ENCODE measurements around the gene RNF5.
"Not testable (repeated sequence)": the region's sequence is repeated elsewhere in the genome, so short reads cannot be mapped to it uniquely, and the experiment has no call there.

Gene RNF5

GRCh38 chr6:32187009-32187709, 9.0 kb downstream of the RNF5 start:
- Histone ChIP-seq H3K4ac (ENCODE audit: low read depth in 1 of 2, low read length in 2 of 2) (no peak overlapping the region), H4K91ac (ENCODE audit: low read length) (peak overlapping the region; percentile 4), H3K36me3 (ENCODE audit: control insufficient read depth in 1 of 2, insufficient read depth in 2 of 2, low read depth in 1 of 2, low read length in 2 of 2) (peaks cover 47 to 49% of the 10 kb centered on the region in 2 experiments), H3K9ac (ENCODE audit: low read length) (peak overlapping the region; percentile 39), H2AFZ (ENCODE audit: low read depth, low read length) (no peak overlapping the region), H3K27ac (ENCODE audit: low read length, poor library complexity, severe bottlenecking) (no peak overlapping the region), H3K4me3 (ENCODE audit: insufficient read depth in 1 of 2, low read depth in 1 of 2, low read length in 2 of 2) (no peak overlapping the region), H2BK120ac (ENCODE audit: low read depth, low read length) (no peak overlapping the region), H3K4me2 (ENCODE audit: low read length, poor library complexity, severe bottlenecking) (no peak overlapping the region), H3K14ac (ENCODE audit: low read length in 2 of 2) (no peak overlapping the region), H2BK15ac (ENCODE audit: low read depth, poor library complexity, severe bottlenecking) (no peak overlapping the region), H3K23ac (ENCODE audit: low read length in 2 of 2) (no peak overlapping the region), H3K4me1 (ENCODE audit: control insufficient read depth, insufficient read depth, low read depth, low read length) (peaks cover 35% of the 10 kb centered on the region), H2BK12ac (ENCODE audit: low read length in 2 of 2) (no peak overlapping the region), H3K79me1 (replicated peaks; ENCODE audit: low read length, poor library complexity, severe bottlenecking) (peaks cover 26% of the 10 kb centered on the region), H3K27me3 (ENCODE audit: control insufficient read depth in 1 of 2, insufficient read depth in 1 of 2, low read length in 2 of 2) (no peaks in the 10 kb centered on the region), H2BK5ac (ENCODE audit: low read depth, low read length, poor library complexity, severe bottlenecking) (no peak overlapping the region), H2AK5ac (ENCODE audit: low read length, severe bottlenecking) (no peak overlapping the region), H3K18ac (ENCODE audit: low read depth in 1 of 2, low read length in 2 of 2) (no peak overlapping the region), H3K9me3 (ENCODE audit: control insufficient read depth, low read length) (no peaks in the 10 kb centered on the region), H4K8ac (ENCODE audit: low read length) (no peak overlapping the region)
- WGBS = 92% methylated on average over 11 of the region's 12 CpGs
- DNase-seq = no peak

- not testable (repeated sequence) for H3K14ac ChIP-seq (ENCODE audit: low read length in 2 of 2); H3K18ac ChIP-seq (ENCODE audit: low read depth in 1 of 2, low read length in 2 of 2); H4K91ac ChIP-seq (ENCODE audit: low read length); H2AFZ ChIP-seq (ENCODE audit: low read depth, low read length); H3K9me3 ChIP-seq (ENCODE audit: control insufficient read depth, low read length); H2AK5ac ChIP-seq (ENCODE audit: low read length, severe bottlenecking); H2BK5ac ChIP-seq (ENCODE audit: low read depth, low read length, poor library complexity, severe bottlenecking); H2BK15ac ChIP-seq (ENCODE audit: low read depth, poor library complexity, severe bottlenecking); H3K4me2 ChIP-seq (ENCODE audit: low read length, poor library complexity, severe bottlenecking); H3K4ac ChIP-seq (ENCODE audit: low read depth in 1 of 2, low read length in 2 of 2); H2BK12ac ChIP-seq (ENCODE audit: low read length in 2 of 2); DNase-seq; H3K27me3 ChIP-seq (ENCODE audit: control insufficient read depth in 1 of 2, insufficient read depth in 1 of 2, low read length in 2 of 2); H4K8ac ChIP-seq (ENCODE audit: low read length); H3K27ac ChIP-seq (ENCODE audit: low read length, poor library complexity, severe bottlenecking); H2BK120ac ChIP-seq (ENCODE audit: low read depth, low read length)
- Histone ChIP-seq H3K4me1 (ENCODE audit: control insufficient read depth, insufficient read depth, low read depth, low read length) (peaks cover 42% of the 10 kb centered on the region), H3K23ac (ENCODE audit: low read length in 2 of 2) (peak overlapping the region in 1 of 2 experiments; percentile 23), H3K79me1 (replicated peaks; ENCODE audit: low read length, poor library complexity, severe bottlenecking) (peaks cover 23% of the 10 kb centered on the region), H3K36me3 (ENCODE audit: control insufficient read depth in 1 of 2, insufficient read depth in 2 of 2, low read depth in 1 of 2, low read length in 2 of 2) (peaks cover 40 to 42% of the 10 kb centered on the region in 2 experiments), H3K4me3 (ENCODE audit: insufficient read depth in 1 of 2, low read depth in 1 of 2, low read length in 2 of 2) (peak overlapping the region in 1 of 2 experiments; percentile 94), H3K9ac (ENCODE audit: low read length) (peak overlapping the region; percentile 94)
- WGBS = 84% methylated on average over 13 of the region's 18 CpGs
These were observed 9.6 kb downstream of the RNF5 start for GRCh38 chr6:32187725-32188380.

- H3K14ac ChIP-seq (ENCODE audit: low read length in 2 of 2) = no peak overlapping the region
- no peak overlapping the region for H2BK15ac ChIP-seq (ENCODE audit: low read depth, poor library complexity, severe bottlenecking)
- H3K27ac ChIP-seq (ENCODE audit: low read length, poor library complexity, severe bottlenecking) = peak overlapping the region; percentile 55
- no peak overlapping the region for H2BK5ac ChIP-seq (ENCODE audit: low read depth, low read length, poor library complexity, severe bottlenecking)
- H2BK120ac ChIP-seq (ENCODE audit: low read depth, low read length) = peak overlapping the region; percentile 61
- H3K18ac ChIP-seq (ENCODE audit: low read depth in 1 of 2, low read length in 2 of 2) = peak overlapping the region; percentile 16 to 81
- no peak overlapping the region for H2AK5ac ChIP-seq (ENCODE audit: low read length, severe bottlenecking)
- WGBS = 34% methylated on average over 13 of the region's 13 CpGs
- H3K79me1 ChIP-seq (replicated peaks; ENCODE audit: low read length, poor library complexity, severe bottlenecking) = peaks cover 20% of the 10 kb centered on the region
- H3K4ac ChIP-seq (ENCODE audit: low read depth in 1 of 2, low read length in 2 of 2) = peak overlapping the region; percentile 20 to 87
- peak overlapping the region; percentile 94 for H3K9ac ChIP-seq (ENCODE audit: low read length)
- H3K9me3 ChIP-seq (ENCODE audit: control insufficient read depth, low read length) = no peaks in the 10 kb centered on the region
- H3K23ac ChIP-seq (ENCODE audit: low read length in 2 of 2) = peak overlapping the region in 1 of 2 experiments; percentile 46
- no peaks in the 10 kb centered on the region for H3K27me3 ChIP-seq (ENCODE audit: control insufficient read depth in 1 of 2, insufficient read depth in 1 of 2, low read length in 2 of 2)
- H3K4me3 ChIP-seq (ENCODE audit: insufficient read depth in 1 of 2, low read depth in 1 of 2, low read length in 2 of 2) = peak overlapping the region; percentile 66 to 94
- peak; percentile 48 for DNase-seq
- H2AFZ ChIP-seq (ENCODE audit: low read depth, low read length) = no peak overlapping the region
- H4K91ac ChIP-seq (ENCODE audit: low read length) = no peak overlapping the region
- H3K36me3 ChIP-seq (ENCODE audit: control insufficient read depth in 1 of 2, insufficient read depth in 2 of 2, low read depth in 1 of 2, low read length in 2 of 2) = peaks cover 33 to 36% of the 10 kb centered on the region in 2 experiments
- peak overlapping the region; percentile 81 for H3K4me2 ChIP-seq (ENCODE audit: low read length, poor library complexity, severe bottlenecking)
- no peak overlapping the region for H2BK12ac ChIP-seq (ENCODE audit: low read length in 2 of 2)
- H4K8ac ChIP-seq (ENCODE audit: low read length) = no peak overlapping the region
- H3K4me1 ChIP-seq (ENCODE audit: control insufficient read depth, insufficient read depth, low read depth, low read length) = peaks cover 42% of the 10 kb centered on the region
These were observed 10.3 kb downstream of the RNF5 start for GRCh38 chr6:32188381-32189068.
